Occipital lobe (tissue), 2 donors: ENCODE measurements around the gene APOBEC3H. TPM values are rescaled to one million over a fixed set of nuclear protein-coding genes. Genes with fewer than 3 reads are reported as not detected.

Experiments used
- DNase-seq: peaks from one replicate; lab custom pipeline; 2025; lab: John Stamatoyannopoulos, UW
- total RNA-seq: library from RNA; depleted of rRNA; stranded (reverse); fragments of >200 nt; gene quantifications from one replicate; pipeline ENCODE4 v1.2.3, GENCODE V29; 2014

The APOBEC3H gene
- total RNA-seq, 1 donor from 2014 or later = not detected

GRCh38 chr22:39135092-39135896 is 38.2 kb downstream of the APOBEC3H start:
- no peak for DNase-seq

DNA sequence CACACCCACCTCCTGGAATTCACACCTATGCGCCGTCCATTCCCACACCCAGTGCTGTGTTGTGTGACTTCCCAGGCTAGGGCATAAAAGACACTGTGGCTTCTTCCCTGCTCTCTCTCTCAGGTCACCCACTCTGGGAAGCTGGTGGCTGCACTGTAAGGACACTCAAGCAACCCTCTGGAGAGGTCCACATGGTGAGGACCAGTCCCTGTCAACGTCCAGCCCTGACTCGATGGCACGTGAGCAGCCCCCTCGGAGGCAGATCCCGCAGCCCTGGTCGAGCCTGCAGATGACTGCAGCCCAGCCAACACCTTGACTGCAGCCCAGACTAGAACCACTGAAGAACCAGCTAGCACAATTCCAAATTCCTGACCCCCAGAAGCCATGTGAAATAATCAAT is 39.3 kb downstream of the APOBEC3H start:
- DNase-seq = no peak

DNA sequence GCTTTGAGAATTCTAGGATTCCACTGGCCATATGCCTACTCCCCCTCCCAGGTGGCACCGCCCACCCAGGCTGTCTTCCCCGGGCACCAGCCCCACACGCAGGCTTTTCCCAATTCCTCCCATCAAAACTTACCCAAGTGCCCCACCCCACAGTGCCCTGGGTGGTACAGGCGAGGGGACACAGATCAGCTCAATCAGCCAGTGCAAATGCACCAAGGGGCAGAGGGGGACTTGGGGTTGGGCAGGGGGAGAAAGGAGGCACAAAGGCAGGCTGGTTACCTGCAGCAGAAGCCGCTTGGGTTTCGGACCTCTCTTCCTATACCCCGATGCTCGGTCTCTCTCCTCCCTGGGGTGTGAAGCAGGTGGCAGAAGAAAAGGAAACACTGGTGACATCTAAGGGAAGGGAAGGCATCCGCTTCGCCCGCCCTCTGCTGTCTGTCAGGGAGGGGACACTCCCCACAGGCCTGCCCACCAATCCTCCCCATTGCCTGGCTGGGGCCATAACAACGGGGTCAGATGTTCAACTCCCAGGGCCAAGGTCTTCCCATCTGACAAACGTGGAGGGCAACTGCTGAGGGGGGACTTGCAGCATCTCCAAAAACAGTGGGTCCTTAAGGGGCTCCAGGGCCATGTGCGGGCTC is 41.4 kb downstream of the APOBEC3H start:
- no peak for DNase-seq

DNA sequence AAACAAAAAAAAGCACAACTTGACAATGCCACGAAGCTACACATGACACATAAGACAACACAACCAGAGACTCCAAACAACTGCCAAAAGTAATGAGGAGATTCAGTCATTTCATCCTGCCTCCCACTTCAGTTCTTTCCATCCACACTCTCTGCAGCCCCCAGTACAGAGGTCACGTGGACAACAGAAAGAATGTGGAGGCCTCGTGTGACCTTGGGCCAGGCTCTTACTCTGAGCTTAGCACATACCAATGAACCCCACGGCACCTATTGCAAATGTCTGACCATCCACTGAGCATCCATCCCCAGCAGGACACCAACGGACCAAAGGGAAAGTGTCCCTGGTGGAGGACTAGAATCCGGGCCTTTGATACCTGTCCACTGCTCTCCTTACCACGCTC is 42.9 kb downstream of the APOBEC3H start:
- DNase-seq = no peak

GRCh38 chr22:39142088-39142680 is 45.1 kb downstream of the APOBEC3H start:
- no peak for DNase-seq

GRCh38 chr22:39144101-39144767 is 47.2 kb downstream of the APOBEC3H start:
- no peak for DNase-seq

DNA sequence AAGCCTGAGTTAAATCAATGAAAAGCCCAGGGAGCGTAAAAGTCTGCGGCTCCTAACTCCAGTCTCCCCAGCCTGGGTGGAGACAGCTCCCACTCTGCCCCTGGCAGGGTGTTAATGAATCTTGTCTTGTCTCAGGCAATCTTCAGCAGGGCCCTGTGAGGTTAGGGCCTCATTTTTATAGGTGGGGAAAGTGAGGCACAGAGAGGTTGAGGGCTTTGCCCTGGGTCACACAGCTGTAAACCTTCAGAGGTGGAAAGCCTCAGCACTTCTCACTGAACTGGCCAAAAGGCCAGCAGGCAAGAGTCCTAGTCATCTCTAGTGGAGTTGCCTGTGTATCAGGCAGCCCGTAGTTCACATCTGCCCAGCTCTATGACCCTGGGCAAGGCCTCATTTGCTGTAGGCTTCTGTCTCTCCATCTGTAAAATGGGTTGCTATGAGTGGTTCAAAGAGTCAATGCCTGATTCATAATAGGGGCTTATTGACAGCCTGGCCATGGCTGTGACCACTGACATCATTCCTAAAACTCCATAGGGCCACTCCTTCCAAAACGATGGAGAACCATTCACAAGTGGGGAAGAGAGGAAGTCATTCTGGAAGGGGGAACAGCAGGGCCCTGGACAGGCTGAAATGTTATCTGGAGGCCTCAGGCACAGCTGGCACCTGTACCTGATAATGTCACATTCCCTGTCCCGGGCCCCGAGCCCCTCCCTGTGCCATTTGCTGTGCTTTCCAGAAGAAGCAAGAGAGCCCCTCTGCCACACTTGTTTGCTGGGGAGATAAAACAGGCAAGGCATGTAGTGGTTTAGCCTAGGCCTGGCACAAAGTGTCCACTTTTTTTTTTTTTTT is 49.4 kb downstream of the APOBEC3H start:
- no peak for DNase-seq

- DNase-seq = no peak
These were observed 50.4 kb downstream of the APOBEC3H start for GRCh38 chr22:39147335-39148025.

GRCh38 chr22:39148026-39148726 is 51.1 kb downstream of the APOBEC3H start:
- DNase-seq = no peak

- peak; percentile 32 for DNase-seq
These were observed 51.9 kb downstream of the APOBEC3H start for GRCh38 chr22:39148727-39149535.

- DNase-seq = no peak
These were observed 53.1 kb downstream of the APOBEC3H start for GRCh38 chr22:39149915-39150847.

DNA sequence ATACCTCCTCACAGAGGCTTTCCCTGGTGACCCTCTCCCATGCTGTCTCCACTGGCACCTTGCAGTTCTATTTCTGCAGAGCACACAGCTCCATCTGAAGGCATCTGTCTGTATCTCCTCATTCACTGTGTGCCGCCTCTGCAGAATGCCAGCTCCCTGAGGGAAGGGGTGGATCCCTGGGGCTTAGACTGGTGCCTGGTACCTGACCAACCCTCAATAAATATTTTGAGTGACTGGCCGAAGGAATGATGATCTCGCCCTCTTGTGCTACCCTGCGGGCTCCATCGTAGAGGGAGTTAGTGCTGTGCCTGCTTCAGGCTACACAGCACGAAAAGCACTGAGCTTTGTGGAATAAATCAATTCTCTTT is 53.8 kb downstream of the APOBEC3H start:
- no peak for DNase-seq

- no peak for DNase-seq
These were observed 54.4 kb downstream of the APOBEC3H start for GRCh38 chr22:39151329-39151975.

DNA sequence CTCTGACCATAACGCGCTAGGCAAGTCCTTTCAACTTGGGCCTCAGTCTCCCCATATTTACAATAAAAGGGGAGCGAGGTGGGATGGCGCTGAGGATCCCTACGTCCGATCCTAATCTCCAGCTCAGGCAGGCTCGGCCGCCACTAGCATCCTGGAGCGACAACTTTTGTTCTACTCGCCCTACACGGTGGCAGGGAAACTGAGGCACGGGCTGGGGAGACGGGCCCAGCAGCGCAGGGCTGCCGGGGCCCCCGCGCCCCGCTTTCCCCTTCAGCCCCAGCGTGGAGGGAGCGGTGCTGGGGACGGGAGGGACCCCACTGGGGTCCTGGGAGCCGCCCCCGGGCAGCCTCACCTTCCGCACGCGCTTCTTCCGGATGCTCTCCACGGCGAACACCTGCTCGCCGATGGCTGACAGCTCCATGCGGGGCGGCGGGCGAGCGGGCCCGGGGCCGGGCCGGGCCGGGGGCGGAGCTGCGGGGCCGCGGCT is 55.0 kb downstream of the APOBEC3H start:
- DNase-seq = no peak

DNA sequence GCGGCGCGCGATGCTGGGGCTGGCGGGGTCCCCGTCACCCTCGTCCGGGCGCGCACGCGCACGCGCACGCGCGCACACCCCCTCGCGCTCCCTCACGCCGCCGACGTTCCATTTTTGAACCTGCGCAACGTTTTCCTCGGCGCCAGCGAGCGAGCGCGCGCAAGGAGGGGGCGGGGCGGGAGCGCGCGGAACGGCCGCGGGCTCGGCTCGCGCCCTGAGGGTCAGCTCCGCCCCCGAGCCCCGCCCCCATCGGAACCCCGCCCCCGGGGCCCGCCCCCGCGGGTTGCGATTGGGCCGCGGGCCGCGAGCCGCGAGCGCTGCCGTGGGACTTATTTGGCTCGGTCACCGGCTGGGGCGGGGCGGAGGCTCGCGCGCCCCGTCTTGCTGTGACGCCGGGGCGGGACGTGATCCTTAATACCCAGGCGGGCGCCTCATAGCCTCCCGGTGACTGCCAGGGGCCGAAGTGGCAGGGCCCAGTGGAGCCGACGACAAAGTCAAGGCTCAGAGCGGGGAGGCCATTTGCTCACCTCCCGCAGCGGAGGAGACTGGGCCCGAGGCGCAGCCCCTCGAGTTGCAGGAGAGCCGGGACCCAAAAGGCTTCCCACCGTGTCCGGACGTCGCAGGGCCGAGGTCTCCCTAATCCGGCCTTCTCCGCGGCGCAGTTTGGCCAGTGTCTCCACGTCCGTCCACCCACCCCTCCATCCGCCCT is 55.6 kb downstream of the APOBEC3H start, which contains the start of gene CBX7:
Gene CBX7 (minus strand): TSS at position 170 of the 709 bp plus-strand sequence. CDS start 236 bp downstream, outside the sequence.
- DNase-seq = peak; percentile 92

GRCh38 chr22:39153220-39153717 is 56.2 kb downstream of the APOBEC3H start:
- DNase-seq = no peak
